Mesangial cell (primary cell): ENCODE data around the gene HEMK1. TPM values are rescaled to one million over a fixed set of nuclear protein-coding genes. Genes with fewer than 3 reads are reported as not detected.

Source experiments
- total RNA-seq: library from RNA; depleted of rRNA; stranded (reverse); fragments of >200 nt; gene quantifications from 2 replicates; pipeline ENCODE4 v1.2.3, GENCODE V29; 2015

Gene HEMK1, protein sequence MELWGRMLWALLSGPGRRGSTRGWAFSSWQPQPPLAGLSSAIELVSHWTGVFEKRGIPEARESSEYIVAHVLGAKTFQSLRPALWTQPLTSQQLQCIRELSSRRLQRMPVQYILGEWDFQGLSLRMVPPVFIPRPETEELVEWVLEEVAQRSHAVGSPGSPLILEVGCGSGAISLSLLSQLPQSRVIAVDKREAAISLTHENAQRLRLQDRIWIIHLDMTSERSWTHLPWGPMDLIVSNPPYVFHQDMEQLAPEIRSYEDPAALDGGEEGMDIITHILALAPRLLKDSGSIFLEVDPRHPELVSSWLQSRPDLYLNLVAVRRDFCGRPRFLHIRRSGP
- total RNA-seq, result 11.4 and 15.1 TPM in 2 replicates

DNA sequence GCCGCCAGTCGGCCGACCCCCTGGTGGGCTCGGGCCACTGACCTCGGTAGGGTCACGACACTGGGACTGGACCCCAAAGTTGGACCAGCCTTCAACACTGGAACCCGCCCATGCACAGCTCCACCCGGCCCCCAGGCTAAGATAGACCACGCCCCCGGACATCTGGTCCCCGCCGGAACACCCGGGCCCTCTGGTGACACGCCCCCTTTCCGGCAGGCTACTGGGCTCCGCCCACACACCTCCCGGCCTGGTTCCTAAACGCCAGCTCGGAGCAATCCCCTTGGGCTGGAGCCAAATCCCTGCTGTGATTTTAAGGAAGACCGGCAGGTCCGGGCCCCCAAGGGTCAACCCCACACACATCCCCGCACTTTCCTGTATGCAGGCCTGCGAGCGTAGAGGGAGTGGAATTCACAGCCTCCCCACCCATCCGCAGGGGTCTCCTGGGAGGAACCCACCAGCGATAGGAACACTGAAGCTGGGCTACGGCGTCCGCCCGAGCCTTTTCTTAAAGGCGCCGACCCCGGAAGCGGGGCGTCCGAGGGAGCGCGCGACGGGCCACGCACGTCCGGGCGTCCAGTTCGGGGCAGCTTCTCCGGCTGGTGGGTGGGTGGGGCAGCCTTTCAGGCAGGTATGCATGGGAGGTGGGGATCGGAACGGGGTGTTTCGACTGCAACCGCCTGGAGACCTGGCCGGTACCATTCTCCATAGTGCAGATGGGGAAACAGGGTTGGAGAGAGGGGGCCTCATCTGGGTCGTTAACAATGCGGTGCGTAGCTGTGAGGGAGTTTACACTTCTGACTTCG lies at the start of gene HEMK1:
Gene HEMK1 (plus strand): TSS at position 576 of the 803 bp plus-strand sequence. CDS start 1,583 bp downstream, outside the sequence.

DNA sequence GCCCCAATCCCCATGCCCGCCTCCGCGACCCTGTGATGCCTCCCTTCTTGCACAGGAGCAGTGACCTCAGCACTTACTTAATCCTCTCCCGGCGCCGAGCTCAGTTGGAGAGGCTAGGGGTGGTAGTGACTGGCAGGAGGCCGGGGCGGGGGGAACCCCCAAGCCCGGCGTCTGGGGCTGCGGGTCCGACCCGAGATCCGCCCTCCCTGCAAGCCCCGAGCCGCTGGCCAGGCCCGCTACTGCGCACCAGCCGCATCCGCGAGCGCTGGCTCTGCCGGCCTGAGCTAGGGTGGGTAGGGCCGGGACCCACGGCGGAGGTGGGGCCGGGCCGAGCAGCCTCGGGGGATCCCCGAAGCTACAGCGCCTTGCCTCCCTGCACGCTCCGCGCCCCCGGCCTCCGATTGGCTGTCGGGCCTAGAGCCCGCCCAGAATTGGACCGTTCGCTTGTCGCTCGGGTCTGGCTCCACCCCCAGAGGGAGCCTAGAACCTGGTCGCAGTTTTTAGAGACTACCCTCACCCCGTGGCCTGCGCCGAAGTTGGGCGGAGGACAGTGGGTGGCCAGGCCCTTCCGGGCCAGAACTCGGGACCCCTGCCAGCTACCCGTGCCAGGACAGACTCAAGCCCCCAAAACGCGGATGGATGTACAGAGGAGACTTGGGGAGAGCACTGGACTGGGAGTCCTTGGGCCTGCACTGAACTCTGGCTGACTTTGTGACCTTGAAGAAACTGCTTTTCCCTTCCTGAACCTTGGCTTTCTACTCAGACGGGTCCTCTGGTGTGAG lies 1.7 kb upstream of the HEMK1 start, which contains the start of gene C3orf18:
Gene C3orf18 (minus strand): TSS at position 362 of the 782 bp plus-strand sequence. CDS start 2,048 bp downstream, outside the sequence.

DNA sequence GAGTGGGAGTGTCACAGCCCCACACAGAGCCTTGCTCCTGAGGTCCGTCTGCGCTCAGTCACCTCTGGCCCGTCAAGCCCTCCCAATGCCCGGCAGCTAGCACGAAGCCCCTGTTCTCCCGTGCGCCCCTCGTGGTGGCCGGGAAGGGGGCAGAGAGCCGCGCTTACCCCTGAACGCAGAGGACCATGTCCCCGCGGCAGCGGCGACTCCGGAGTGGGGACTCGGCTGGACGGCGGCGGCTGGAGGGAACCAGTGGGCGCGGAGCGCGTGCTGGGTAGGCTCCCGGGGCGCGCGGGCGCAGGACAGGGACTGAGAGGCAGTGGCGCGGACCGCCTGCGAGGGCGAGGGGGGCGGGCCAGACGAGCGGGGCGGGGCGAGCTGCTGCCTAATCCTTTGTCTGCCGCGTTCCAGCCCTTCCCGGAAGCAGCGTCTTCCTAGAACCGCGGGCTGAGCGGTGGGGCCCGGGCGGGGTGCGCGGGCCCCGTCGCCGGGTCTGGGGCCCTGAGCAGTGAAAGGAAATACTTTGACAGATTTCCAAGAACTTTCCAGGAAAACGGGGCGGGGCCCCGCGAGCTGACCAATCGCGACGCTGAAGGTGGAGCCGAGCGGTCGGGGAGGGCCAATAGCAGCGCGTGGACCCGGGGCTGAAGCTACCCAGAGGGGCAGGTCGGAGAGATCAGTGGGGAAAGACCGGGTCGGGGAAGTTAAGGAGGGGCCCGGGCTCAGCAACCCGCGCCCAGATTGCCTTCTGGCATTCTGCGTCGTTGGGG lies 42.3 kb downstream of the HEMK1 start, which contains the start of gene CISH:
Gene CISH (minus strand): TSS at position 311 of the 770 bp plus-strand sequence. CDS start 124 bp downstream, at position 187.

DNA sequence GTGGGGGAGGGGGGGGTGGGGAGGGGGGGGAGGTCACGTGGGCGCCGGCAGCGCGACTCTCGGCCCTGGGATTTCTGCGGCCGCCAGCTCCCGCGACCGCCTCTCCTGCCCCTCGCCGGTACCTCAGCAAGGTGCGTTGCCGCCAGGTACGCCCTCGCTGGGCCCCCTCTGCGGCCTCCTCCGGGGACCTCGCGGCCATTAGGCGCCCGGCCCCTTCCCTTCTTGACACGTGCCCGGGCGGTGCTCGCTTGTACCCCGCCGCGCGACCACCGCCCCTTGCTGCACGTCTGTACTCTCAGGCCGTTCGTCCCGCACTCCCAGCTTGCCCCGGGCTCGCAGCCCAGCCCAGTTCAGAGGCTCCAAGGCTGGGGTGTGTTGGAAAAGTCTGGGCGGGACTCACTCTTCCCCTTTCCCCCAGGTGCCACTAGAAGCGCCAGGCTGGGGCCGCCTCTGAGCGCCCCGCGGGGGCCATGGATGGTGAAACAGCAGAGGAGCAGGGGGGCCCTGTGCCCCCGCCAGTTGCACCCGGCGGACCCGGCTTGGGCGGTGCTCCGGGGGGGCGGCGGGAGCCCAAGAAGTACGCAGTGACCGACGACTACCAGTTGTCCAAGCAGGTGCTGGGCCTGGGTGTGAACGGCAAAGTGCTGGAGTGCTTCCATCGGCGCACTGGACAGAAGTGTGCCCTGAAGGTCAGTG lies 47.9 kb downstream of the HEMK1 start, which contains the start of gene MAPKAPK3:
Gene MAPKAPK3 (plus strand): TSS at position 56 of the 696 bp plus-strand sequence. CDS start 415 bp downstream, at position 471.

Other genes with a start within 250 kb of the HEMK1 start
- gene HYAL2, start 246.8 kb upstream of the HEMK1 start, total RNA-seq, result 155 and 163 TPM in 2 replicates
- gene TUSC2, start 241.3 kb upstream of the HEMK1 start, total RNA-seq, result 31.3 and 33.0 TPM in 2 replicates
- gene RASSF1, start 228.7 kb upstream of the HEMK1 start, total RNA-seq, result 15.8 and 23.1 TPM in 2 replicates
- gene ZMYND10, start 223.8 kb upstream of the HEMK1 start, total RNA-seq, result 2.1 and 3.9 TPM in 2 replicates
- gene NPRL2, start 218.7 kb upstream of the HEMK1 start, total RNA-seq, result 21.0 and 25.4 TPM in 2 replicates
- 30.5 and 38.3 TPM in 2 replicates for gene CYB561D2, start 218.7 kb upstream of the HEMK1 start, total RNA-seq
- gene TMEM115, start 210.0 kb upstream of the HEMK1 start, total RNA-seq, result 61.4 and 80.4 TPM in 2 replicates
- gene CACNA2D2, start 65.9 kb upstream of the HEMK1 start, total RNA-seq, result 0.16 and 1.1 TPM in 2 replicates
- gene C3orf18, start 1.8 kb upstream of the HEMK1 start, total RNA-seq, result 8.1 and 13.7 TPM in 2 replicates
- 2.9 and 5.3 TPM in 2 replicates for gene CISH, start 42.3 kb downstream of the HEMK1 start, total RNA-seq
- 45.3 and 65.3 TPM in 2 replicates for gene MAPKAPK3, start 47.6 kb downstream of the HEMK1 start, total RNA-seq
- gene DOCK3, start 105.4 kb downstream of the HEMK1 start, total RNA-seq, result 0.13 and 0.16 TPM in 2 replicates